ENCODE measurements around the gene SEPTIN1. TPM values are rescaled to one million over a fixed set of nuclear protein-coding genes. Genes with fewer than 3 reads are reported as not detected.
"Not testable (repeated sequence)": the region's sequence is repeated elsewhere in the genome, so short reads cannot be mapped to it uniquely, and the experiment has no call there.

The SEPTIN1 gene
- polyA plus RNA-seq, 1 of the 3 experiments (the other 2 are of a cell fraction): 0.25 TPM

DNA sequence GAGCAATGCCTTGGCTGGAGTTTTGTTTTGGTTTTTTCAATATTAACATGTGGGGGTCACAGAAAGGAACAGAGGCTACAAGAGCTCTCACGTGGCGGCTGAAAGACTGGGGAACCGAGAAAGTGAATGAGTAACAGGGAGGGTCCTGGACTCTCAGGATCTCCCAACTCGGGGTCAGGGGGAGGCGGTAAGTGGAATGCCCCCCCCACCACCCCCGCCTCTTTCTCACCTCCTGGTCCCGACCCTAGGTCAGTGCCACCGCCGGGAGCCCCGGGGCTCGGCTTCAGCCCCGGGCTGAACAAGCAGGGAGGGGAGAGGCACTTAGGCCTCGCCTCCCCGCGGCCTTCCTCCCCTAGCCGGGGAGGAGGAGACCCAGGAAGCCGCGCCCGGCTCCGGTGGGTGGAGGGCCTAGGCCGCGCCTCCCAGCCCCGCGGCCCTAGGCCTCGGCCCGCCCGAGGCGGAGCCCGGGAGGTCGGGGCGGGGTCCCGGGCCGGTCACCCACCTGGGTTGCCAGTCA is 47.8 kb downstream of the SEPTIN1 start:
- H3K9me2 ChIP-seq; H3F3A ChIP-seq (replicated peaks; ENCODE audit: insufficient read depth); H3K36me3 ChIP-seq (replicated peaks in 1 of 2; ENCODE audit: control insufficient read depth in 1 of 2, insufficient read depth in 2 of 2, low read length in 1 of 2); H3K4me1 ChIP-seq (ENCODE audit: control insufficient read depth in 1 of 2, insufficient read depth in 2 of 2, low read depth in 1 of 2, low read length in 1 of 2); H3K27me3 ChIP-seq (ENCODE audit: insufficient read depth); H3K9me3 ChIP-seq: not testable (repeated sequence)
- TF ChIP-seq MXI1 (IDR thresholded peaks at IDR 0.05; ENCODE audit: low read depth, low read length): peak; percentile 58; the same call in 1 of the 2 replicates
- 0% methylated on average over 8 of the region's 33 CpGs for WGBS (ENCODE audit: low lambda C conversion rate)
- CTCF ChIA-PET: interaction anchor here (1.1 to 2.1 kb wide), 2 partner anchors 19 to 75 kb away, joined by 4 to 7 read pairs; no protein-coding TSS in a partner anchor
- peak overlapping the region; percentile 74 to 79 for H3K4me3 ChIP-seq (ENCODE audit: low read depth in 2 of 2, low read length in 1 of 2)
- H3K27ac ChIP-seq (ENCODE audit: low read depth in 2 of 2, low read length in 1 of 2): peak overlapping the region in 1 of 2 experiments; percentile 76; a peak in 3 of 4 replicates
- peaks cover 44% of the 10 kb centered on the region for H3K79me2 ChIP-seq (ENCODE audit: insufficient read depth)
- POLR2A ChIA-PET: interaction anchor here (0.7 to 2.5 kb wide), 2 partner anchors 20 to 84 kb away, joined by 3 to 18 read pairs; partner anchors contain the start of gene CD2BP2
- DNase-seq: peak; percentile 60
- peak overlapping the region; percentile 82; the same call in 1 of the 2 replicates for H3K9ac ChIP-seq
- H2AFZ ChIP-seq (ENCODE audit: low read depth): peak overlapping the region; percentile 59; the same call in 1 of the 2 replicates
- H3K4me2 ChIP-seq: peak overlapping the region; percentile 74
- H4K20me1 ChIP-seq (ENCODE audit: insufficient read depth): peaks cover 31% of the 10 kb centered on the region

Small RNA genes within 50 kb of the gene (small RNA-seq; reads per million reads assigned to genes)
- 0 to 23.0 (median 0) reads per million in 7 experiments for gene RF00406

Other genes starting within 250 kb of the SEPTIN1 start
- gene CORO1A, start 199.0 kb downstream of the SEPTIN1 start, polyA plus RNA-seq (2012; rRNA removed): 13.0 and 13.5 TPM in 2 replicates
- gene BOLA2B, start 188.9 kb downstream of the SEPTIN1 start, polyA plus RNA-seq (2012; rRNA removed): 660 and 726 TPM in 2 replicates
- 45.0 and 68.8 TPM in 2 replicates for gene SLX1A, start 188.7 kb downstream of the SEPTIN1 start, polyA plus RNA-seq (2012; rRNA removed)
- gene SULT1A3, start 183.3 kb downstream of the SEPTIN1 start, polyA plus RNA-seq (2012; rRNA removed): 20.4 and 24.1 TPM in 2 replicates
- gene NPIPB13, start 134.1 kb downstream of the SEPTIN1 start, polyA plus RNA-seq (2012; rRNA removed): 1.9 and 5.3 TPM in 2 replicates
- 80.8 and 85.3 TPM in 2 replicates for gene CD2BP2, start 27.3 kb downstream of the SEPTIN1 start, polyA plus RNA-seq (2012; rRNA removed)
- gene TBC1D10B, start 12.1 kb downstream of the SEPTIN1 start, polyA plus RNA-seq (2012; rRNA removed): 15.7 and 20.5 TPM in 2 replicates
- 0.23 TPM in 1 of 2 replicates, not detected in the other for gene MYL11, start 7.8 kb downstream of the SEPTIN1 start, polyA plus RNA-seq (2012; rRNA removed)
- 7.9 and 8.8 TPM in 2 replicates for gene ZNF48, start 12.9 kb upstream of the SEPTIN1 start, polyA plus RNA-seq (2012; rRNA removed)
- 20.4 and 21.7 TPM in 2 replicates for gene ZNF771, start 25.0 kb upstream of the SEPTIN1 start, polyA plus RNA-seq (2012; rRNA removed)
- gene DCTPP1, start 47.5 kb upstream of the SEPTIN1 start, polyA plus RNA-seq (2012; rRNA removed): 78.9 and 79.2 TPM in 2 replicates
- 30.8 and 36.3 TPM in 2 replicates for gene SEPHS2, start 63.3 kb upstream of the SEPTIN1 start, polyA plus RNA-seq (2012; rRNA removed)
- gene ITGAL, start 90.2 kb upstream of the SEPTIN1 start, polyA plus RNA-seq (2012; rRNA removed): 0.12 and 0.28 TPM in 2 replicates
- 26.0 and 26.5 TPM in 2 replicates for gene ZNF768, start 144.0 kb upstream of the SEPTIN1 start, polyA plus RNA-seq (2012; rRNA removed)
- gene ZNF747, start 152.3 kb upstream of the SEPTIN1 start, polyA plus RNA-seq (2012; rRNA removed): 5.6 and 5.8 TPM in 2 replicates
- 2.8 and 3.4 TPM in 2 replicates for gene ZNF764, start 175.8 kb upstream of the SEPTIN1 start, polyA plus RNA-seq (2012; rRNA removed)
- 9.1 and 13.4 TPM in 2 replicates for gene ZNF688, start 189.2 kb upstream of the SEPTIN1 start, polyA plus RNA-seq (2012; rRNA removed)
- 8.8 and 10.6 TPM in 2 replicates for gene ZNF785, start 203.1 kb upstream of the SEPTIN1 start, polyA plus RNA-seq (2012; rRNA removed)
- gene ZNF689, start 227.8 kb upstream of the SEPTIN1 start, polyA plus RNA-seq (2012; rRNA removed): 2.9 and 3.4 TPM in 2 replicates

Data from SK-N-SH (cell line).